HepG2 (cell line): ENCODE data around the gene KLF13. TPM values are rescaled to one million over a fixed set of nuclear protein-coding genes. Genes with fewer than 3 reads are reported as not detected.
A peak's percentile ranks its signal among the peaks of the same experiment; 100 is the strongest.

Experiments
- GZF1 ChIP-seq: sonication (generic); formaldehyde crosslinking; IDR thresholded peaks from 2 replicates; pipeline ENCODE4 v1.5.1; 2020; ENCODE audit warnings: mild to moderate bottlenecking, missing genetic modification reagents
- KDM5A ChIP-seq: fragments of 200-600 bp; sonication (generic); IDR thresholded peaks from 2 replicates; pipeline ENCODE4 v1.7.0; 2018; ENCODE audit warnings: antibody characterized with exemption, mild to moderate bottlenecking, low read length, borderline replicate concordance
- NRL ChIP-seq: sonication (generic); formaldehyde crosslinking; IDR thresholded peaks from 2 replicates; pipeline ENCODE4 v1.5.0; 2020; ENCODE audit warnings: missing genetic modification reagents, mild to moderate bottlenecking, moderate library complexity, borderline replicate concordance
- RCOR2 ChIP-seq: IDR thresholded peaks from 2 replicates; pipeline ENCODE4 v1.6.1; 2016; ENCODE audit warnings: missing biosample characterization, missing genetic modification reagents
- SNAI1 ChIP-seq: sonication (generic); formaldehyde crosslinking; IDR thresholded peaks from 2 replicates; pipeline ENCODE4 v1.5.0; 2020; ENCODE audit warnings: mild to moderate bottlenecking, missing genetic modification reagents, borderline replicate concordance
- SSRP1 ChIP-seq: IDR thresholded peaks from 2 replicates; pipeline ENCODE4 v1.6.1; 2016; ENCODE audit warnings: control low read depth
- TCF7L2 ChIP-seq: IDR thresholded peaks from 2 replicates; pipeline ENCODE4 v1.6.1; 2011; ENCODE audit warnings: mild to moderate bottlenecking, low read depth, low read length, moderate library complexity
- ZFP36L1 ChIP-seq: sonication (generic); formaldehyde crosslinking; IDR thresholded peaks from 2 replicates; pipeline ENCODE4 v1.8.0; 2022; ENCODE audit warnings: mild to moderate bottlenecking, missing genetic modification reagents, moderate library complexity
- ZFP90 ChIP-seq: sonication (generic); formaldehyde crosslinking; IDR thresholded peaks from 2 replicates; pipeline ENCODE4 v1.8.0; 2022; ENCODE audit warnings: missing genetic modification reagents, mild to moderate bottlenecking, inconsistent platforms, borderline replicate concordance
- ZNF160 ChIP-seq: sonication (generic); formaldehyde crosslinking; IDR thresholded peaks from 2 replicates; pipeline ENCODE4 v1.8.0; 2022; ENCODE audit warnings: mild to moderate bottlenecking, inconsistent platforms, missing genetic modification reagents
- ZNF263 ChIP-seq: sonication (generic); formaldehyde crosslinking; IDR thresholded peaks from 2 replicates; pipeline ENCODE4 v1.4.0; 2020; ENCODE audit warnings: missing genetic modification reagents
- ZNF264 ChIP-seq: sonication (generic); formaldehyde crosslinking; IDR thresholded peaks from 2 replicates; pipeline ENCODE4 v1.4.0; 2020; ENCODE audit warnings: missing genetic modification reagents
- ZNF567 ChIP-seq: sonication (generic); formaldehyde crosslinking; IDR thresholded peaks from 2 replicates; pipeline ENCODE4 v1.8.1; 2023; ENCODE audit warnings: mild to moderate bottlenecking, missing genetic modification reagents, borderline replicate concordance
- ZNF670 ChIP-seq: sonication (generic); formaldehyde crosslinking; IDR thresholded peaks from 2 replicates; pipeline ENCODE4 v1.8.0; 2022; ENCODE audit warnings: mild to moderate bottlenecking, missing genetic modification reagents, borderline replicate concordance
- ZNF674 ChIP-seq: sonication (generic); formaldehyde crosslinking; IDR thresholded peaks from 2 replicates; pipeline ENCODE4 v1.5.0; 2020; ENCODE audit warnings: low read depth, mild to moderate bottlenecking, missing genetic modification reagents
- ZNF709 ChIP-seq: sonication (generic); formaldehyde crosslinking; IDR thresholded peaks from 2 replicates; pipeline ENCODE4 v1.5.0; 2020; ENCODE audit warnings: mild to moderate bottlenecking, missing genetic modification reagents
- ZNF761 ChIP-seq: sonication (generic); formaldehyde crosslinking; conservative IDR thresholded peaks from 2 replicates; pipeline ENCODE4 v1.4.0; 2020; ENCODE audit warnings: mild to moderate bottlenecking, missing genetic modification reagents
- ZSCAN29 ChIP-seq: sonication (generic); formaldehyde crosslinking; conservative IDR thresholded peaks from 2 replicates; pipeline ENCODE4 v1.4.0; 2020; ENCODE audit warnings: mild to moderate bottlenecking, missing genetic modification reagents
- polyA plus RNA-seq, 8 experiments: library from polyadenylated mRNA; depleted of rRNA in 3 of 8; stranded (reverse) in 7 of 8; unstranded in 1 of 8; fragments of >200 nt; fragmentation: Illumina TruSeq in 4 of 8; extraction: Trizol in 4 of 8; gene quantifications; 2 replicates each; pipeline versions ENCODE4 v1.2.1 to v1.2.3, GENCODE V29; 2011 to 2016; ENCODE audit warnings: low read depth in 4 of 8, missing spikeins in 1 of 8, mixed read lengths in 1 of 8; ENCODE audit not compliant: insufficient read depth in 1 of 8
- total RNA-seq, 5 experiments: library from RNA; depleted of rRNA; stranded (reverse); fragments of >200 nt; fragmentation: Illumina TruSeq; extraction: Trizol; gene quantifications; 2 replicates each; pipeline ENCODE4 v1.2.3, GENCODE V29; 2016; ENCODE audit warnings: low read depth in 1 of 5
- TF ChIP-seq, protein P1 (sequence below): sonication (generic); formaldehyde crosslinking; IDR thresholded peaks from 2 replicates; pipeline ENCODE4 v1.4.0; 2020; ENCODE audit warnings: missing genetic modification reagents
- TF ChIP-seq, protein P2 (sequence below): sonication (generic); formaldehyde crosslinking; IDR thresholded peaks from 2 replicates; pipeline ENCODE4 v1.8.0; 2023; ENCODE audit warnings: mild to moderate bottlenecking, missing genetic modification reagents
- TF ChIP-seq, protein P3 (sequence below): IDR thresholded peaks from 2 replicates; pipeline ENCODE4 v1.6.1; 2016; ENCODE audit warnings: mild to moderate bottlenecking, missing biosample characterization, missing genetic modification reagents
- TF ChIP-seq, protein P4 (sequence below): sonication (generic); formaldehyde crosslinking; IDR thresholded peaks from 2 replicates; pipeline ENCODE4 v1.4.0; 2020; ENCODE audit warnings: missing genetic modification reagents

Gene KLF13
- total and polyA plus RNA-seq, 2 of the 13 experiments (the other 11 are each of a cell fraction or from before 2014, with no cell fraction given): 16.8 to 25.1 TPM

DNA sequence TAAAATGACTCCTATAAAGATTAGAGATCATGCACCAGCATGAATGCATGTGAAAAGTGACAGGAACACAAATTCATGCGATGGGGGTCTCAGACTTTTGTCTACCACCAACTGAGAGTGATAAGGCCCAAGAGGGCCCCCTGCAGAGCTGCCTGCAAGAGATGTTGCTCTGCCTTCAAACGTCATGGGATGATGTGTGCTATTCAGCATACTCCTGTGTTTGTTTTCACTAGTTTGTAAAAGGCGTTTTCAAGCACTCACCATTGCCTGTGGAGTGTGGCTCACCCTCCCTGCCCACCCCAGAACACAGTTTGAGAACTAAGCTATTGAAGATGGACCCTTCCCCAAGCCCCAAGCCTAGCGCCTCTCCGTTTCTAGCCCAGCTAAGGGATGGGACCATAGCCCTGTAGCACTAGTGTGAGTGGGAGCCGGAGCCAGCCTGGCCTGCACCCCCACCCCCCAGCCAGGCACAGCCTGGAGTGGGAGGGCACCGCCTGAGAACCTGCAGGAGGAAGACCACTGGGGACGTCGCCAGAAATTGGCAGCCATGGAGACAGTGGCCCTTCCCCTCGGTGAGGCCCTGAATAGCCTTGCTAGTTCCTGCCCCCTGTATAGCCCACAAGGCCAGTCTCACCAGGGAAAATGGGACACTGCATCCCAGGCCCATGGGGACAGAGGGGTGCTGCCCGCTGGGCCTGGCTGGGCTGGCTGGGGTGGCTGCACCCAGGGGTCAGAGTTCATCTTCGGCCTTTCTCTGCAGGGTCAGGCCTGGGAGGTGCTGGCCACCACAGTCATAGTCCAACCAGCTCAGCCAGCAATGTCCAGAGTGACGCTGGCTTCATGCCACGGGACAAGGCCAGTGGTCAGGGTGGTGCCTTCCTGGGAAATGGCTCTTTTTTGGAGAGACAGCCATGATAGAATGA is 22.6 kb upstream of the KLF13 start (continued):
- no peak for TF ChIP-seq SNAI1 (CRISPR knock-in tag)
- TF ChIP-seq ZFP90 (CRISPR knock-in tag): peak; percentile 88
- TF ChIP-seq TCF7L2: no peak
- TF ChIP-seq ZFP36L1 (CRISPR knock-in tag): no peak
- TF ChIP-seq SSRP1 (CRISPR knock-in tag): no peak
- TF ChIP-seq, protein P1, sequence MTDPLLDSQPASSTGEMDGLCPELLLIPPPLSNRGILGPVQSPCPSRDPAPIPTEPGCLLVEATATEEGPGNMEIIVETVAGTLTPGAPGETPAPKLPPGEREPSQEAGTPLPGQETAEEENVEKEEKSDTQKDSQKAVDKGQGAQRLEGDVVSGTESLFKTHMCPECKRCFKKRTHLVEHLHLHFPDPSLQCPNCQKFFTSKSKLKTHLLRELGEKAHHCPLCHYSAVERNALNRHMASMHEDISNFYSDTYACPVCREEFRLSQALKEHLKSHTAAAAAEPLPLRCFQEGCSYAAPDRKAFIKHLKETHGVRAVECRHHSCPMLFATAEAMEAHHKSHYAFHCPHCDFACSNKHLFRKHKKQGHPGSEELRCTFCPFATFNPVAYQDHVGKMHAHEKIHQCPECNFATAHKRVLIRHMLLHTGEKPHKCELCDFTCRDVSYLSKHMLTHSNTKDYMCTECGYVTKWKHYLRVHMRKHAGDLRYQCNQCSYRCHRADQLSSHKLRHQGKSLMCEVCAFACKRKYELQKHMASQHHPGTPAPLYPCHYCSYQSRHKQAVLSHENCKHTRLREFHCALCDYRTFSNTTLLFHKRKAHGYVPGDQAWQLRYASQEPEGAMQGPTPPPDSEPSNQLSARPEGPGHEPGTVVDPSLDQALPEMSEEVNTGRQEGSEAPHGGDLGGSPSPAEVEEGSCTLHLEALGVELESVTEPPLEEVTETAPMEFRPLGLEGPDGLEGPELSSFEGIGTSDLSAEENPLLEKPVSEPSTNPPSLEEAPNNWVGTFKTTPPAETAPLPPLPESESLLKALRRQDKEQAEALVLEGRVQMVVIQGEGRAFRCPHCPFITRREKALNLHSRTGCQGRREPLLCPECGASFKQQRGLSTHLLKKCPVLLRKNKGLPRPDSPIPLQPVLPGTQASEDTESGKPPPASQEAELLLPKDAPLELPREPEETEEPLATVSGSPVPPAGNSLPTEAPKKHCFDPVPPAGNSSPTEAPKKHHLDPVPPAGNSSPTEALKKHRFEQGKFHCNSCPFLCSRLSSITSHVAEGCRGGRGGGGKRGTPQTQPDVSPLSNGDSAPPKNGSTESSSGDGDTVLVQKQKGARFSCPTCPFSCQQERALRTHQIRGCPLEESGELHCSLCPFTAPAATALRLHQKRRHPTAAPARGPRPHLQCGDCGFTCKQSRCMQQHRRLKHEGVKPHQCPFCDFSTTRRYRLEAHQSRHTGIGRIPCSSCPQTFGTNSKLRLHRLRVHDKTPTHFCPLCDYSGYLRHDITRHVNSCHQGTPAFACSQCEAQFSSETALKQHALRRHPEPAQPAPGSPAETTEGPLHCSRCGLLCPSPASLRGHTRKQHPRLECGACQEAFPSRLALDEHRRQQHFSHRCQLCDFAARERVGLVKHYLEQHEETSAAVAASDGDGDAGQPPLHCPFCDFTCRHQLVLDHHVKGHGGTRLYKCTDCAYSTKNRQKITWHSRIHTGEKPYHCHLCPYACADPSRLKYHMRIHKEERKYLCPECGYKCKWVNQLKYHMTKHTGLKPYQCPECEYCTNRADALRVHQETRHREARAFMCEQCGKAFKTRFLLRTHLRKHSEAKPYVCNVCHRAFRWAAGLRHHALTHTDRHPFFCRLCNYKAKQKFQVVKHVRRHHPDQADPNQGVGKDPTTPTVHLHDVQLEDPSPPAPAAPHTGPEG (CRISPR knock-in tag): no peak
- TF ChIP-seq ZNF674 (CRISPR knock-in tag): no peak
- TF ChIP-seq ZNF709 (CRISPR knock-in tag): no peak
- TF ChIP-seq, protein P2, sequence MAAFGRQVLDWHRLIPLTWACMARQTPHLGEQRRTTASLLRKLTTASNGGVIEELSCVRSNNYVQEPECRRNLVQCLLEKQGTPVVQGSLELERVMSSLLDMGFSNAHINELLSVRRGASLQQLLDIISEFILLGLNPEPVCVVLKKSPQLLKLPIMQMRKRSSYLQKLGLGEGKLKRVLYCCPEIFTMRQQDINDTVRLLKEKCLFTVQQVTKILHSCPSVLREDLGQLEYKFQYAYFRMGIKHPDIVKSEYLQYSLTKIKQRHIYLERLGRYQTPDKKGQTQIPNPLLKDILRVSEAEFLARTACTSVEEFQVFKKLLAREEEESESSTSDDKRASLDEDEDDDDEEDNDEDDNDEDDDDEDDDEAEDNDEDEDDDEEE (CRISPR knock-in tag): no peak
- no peak for TF ChIP-seq ZNF263 (CRISPR knock-in tag)
- TF ChIP-seq, protein P3, sequence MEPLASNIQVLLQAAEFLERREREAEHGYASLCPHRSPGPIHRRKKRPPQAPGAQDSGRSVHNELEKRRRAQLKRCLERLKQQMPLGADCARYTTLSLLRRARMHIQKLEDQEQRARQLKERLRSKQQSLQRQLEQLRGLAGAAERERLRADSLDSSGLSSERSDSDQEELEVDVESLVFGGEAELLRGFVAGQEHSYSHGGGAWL (CRISPR knock-in tag): no peak
- TF ChIP-seq ZNF761 (CRISPR knock-in tag): no peak
- TF ChIP-seq NRL: no peak
- TF ChIP-seq KDM5A: no peak
- TF ChIP-seq ZNF264 (CRISPR knock-in tag): no peak
- TF ChIP-seq, protein P4, sequence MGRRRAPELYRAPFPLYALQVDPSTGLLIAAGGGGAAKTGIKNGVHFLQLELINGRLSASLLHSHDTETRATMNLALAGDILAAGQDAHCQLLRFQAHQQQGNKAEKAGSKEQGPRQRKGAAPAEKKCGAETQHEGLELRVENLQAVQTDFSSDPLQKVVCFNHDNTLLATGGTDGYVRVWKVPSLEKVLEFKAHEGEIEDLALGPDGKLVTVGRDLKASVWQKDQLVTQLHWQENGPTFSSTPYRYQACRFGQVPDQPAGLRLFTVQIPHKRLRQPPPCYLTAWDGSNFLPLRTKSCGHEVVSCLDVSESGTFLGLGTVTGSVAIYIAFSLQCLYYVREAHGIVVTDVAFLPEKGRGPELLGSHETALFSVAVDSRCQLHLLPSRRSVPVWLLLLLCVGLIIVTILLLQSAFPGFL: no peak
- no peak for TF ChIP-seq RCOR2
- TF ChIP-seq ZSCAN29: no peak
- 0 out of 2 replicates have a peak, but pooled peaks have one; percentile 28 for TF ChIP-seq ZNF160 (CRISPR knock-in tag)
- TF ChIP-seq GZF1: no peak
- no peak for TF ChIP-seq ZNF670 (CRISPR knock-in tag)
- no peak for TF ChIP-seq ZNF567
